RWPE1 (cell line): ENCODE data around the gene TSPOAP1.

Source experiments
- CTCF ChIA-PET: fragments of 350-600 bp; sonication (Branson Sonifier 250); formaldehyde crosslinking; extraction: SDS; loops from one replicate; lab custom pipeline; 2021; lab: Yijun Ruan, JAX
- POLR2A ChIA-PET: fragments of 400-600 bp; formaldehyde crosslinking; extraction: SDS; loops from one replicate; lab custom pipeline; 2020; ENCODE audit warnings: antibody characterized with exemption; ENCODE audit not compliant: low non-redundant PET; lab: Yijun Ruan, JAX
- DNase-seq: peaks from one replicate; pipeline ENCODE4 v3.0.0; 2012; ENCODE audit warnings: low spot score
- H3K27ac ChIP-seq: fragments of 450-650 bp; 2 replicates; pipeline ENCODE4 v1.5.1; 2017
- TF ChIP-seq, protein P1 (sequence below): fragments of 450-650 bp; conservative IDR thresholded peaks from 2 replicates; pipeline ENCODE4 v1.5.1; 2017; ENCODE audit warnings: low read depth, mild to moderate bottlenecking

Gene TSPOAP1

DNA sequence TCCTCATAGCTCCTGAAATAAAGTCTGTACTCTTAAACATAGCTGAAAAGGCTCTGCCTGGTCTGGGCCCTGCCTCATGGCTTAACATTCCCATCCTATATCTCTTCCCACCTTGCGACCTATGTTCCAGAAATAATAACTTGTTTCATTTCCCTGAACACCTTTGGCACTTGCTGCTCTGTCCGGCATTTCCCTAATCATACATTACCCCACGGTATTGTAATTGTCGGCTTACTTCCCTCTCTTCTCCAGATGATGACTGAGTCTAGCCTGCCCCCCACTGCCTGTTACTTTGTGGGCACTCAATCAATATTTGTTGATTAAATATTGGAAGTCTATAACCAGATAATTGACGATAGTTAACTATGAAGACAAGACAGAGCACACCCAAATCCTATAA lies 46.7 kb upstream of the TSPOAP1 start:
- TF ChIP-seq, protein P1, sequence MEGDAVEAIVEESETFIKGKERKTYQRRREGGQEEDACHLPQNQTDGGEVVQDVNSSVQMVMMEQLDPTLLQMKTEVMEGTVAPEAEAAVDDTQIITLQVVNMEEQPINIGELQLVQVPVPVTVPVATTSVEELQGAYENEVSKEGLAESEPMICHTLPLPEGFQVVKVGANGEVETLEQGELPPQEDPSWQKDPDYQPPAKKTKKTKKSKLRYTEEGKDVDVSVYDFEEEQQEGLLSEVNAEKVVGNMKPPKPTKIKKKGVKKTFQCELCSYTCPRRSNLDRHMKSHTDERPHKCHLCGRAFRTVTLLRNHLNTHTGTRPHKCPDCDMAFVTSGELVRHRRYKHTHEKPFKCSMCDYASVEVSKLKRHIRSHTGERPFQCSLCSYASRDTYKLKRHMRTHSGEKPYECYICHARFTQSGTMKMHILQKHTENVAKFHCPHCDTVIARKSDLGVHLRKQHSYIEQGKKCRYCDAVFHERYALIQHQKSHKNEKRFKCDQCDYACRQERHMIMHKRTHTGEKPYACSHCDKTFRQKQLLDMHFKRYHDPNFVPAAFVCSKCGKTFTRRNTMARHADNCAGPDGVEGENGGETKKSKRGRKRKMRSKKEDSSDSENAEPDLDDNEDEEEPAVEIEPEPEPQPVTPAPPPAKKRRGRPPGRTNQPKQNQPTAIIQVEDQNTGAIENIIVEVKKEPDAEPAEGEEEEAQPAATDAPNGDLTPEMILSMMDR = no peak
- CTCF ChIA-PET = no interaction called here
- no peak for DNase-seq
- H3K27ac ChIP-seq = no peak overlapping the region
- POLR2A ChIA-PET = no interaction called here

DNA sequence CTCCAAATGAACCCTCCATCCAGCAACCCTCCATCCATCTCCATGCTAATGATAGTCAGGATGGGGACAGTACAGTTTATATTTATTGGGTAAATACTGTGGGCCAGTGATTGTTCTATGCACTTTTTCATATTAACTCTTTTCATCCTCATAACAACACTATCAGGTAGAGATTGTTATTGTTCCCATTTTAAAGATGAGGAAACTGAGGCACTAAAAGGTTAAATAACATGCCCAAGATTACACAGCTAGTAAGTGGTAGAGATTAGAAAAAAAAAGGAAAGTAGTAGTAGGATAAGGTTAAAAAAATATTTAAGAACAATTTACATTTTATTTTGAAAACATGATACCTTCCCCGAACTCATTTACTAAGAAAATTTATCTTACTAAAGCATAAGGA lies 45.3 kb upstream of the TSPOAP1 start:
- CTCF ChIA-PET = no interaction called here
- no peak for DNase-seq
- no peak overlapping the region for H3K27ac ChIP-seq
- POLR2A ChIA-PET = no interaction called here
- TF ChIP-seq, protein P1 = no peak

DNA sequence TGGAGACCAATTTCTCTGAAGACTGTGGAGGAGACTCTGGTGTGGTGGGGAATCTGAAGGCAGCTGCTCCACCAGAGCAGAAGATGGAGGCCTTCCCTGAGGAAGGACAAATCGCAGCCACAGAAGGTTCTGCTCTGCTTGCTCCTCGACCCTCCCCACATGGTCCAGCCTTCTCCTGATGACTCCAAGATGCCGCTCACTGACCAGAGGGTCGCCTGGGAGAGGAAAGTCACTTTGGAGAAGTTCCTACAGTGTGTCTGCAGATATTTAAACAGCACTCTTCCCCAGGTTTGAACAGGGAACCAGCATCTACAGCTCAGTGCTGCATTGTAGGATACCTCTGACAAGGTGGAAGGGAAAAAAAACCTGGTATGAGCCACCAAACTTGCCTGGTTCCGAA lies 44.4 kb upstream of the TSPOAP1 start:
- ChIA-PET CTCF (no interaction called here), POLR2A (no interaction called here)
- no peak for DNase-seq
- TF ChIP-seq, protein P1 = no peak
- no peak overlapping the region for H3K27ac ChIP-seq

DNA sequence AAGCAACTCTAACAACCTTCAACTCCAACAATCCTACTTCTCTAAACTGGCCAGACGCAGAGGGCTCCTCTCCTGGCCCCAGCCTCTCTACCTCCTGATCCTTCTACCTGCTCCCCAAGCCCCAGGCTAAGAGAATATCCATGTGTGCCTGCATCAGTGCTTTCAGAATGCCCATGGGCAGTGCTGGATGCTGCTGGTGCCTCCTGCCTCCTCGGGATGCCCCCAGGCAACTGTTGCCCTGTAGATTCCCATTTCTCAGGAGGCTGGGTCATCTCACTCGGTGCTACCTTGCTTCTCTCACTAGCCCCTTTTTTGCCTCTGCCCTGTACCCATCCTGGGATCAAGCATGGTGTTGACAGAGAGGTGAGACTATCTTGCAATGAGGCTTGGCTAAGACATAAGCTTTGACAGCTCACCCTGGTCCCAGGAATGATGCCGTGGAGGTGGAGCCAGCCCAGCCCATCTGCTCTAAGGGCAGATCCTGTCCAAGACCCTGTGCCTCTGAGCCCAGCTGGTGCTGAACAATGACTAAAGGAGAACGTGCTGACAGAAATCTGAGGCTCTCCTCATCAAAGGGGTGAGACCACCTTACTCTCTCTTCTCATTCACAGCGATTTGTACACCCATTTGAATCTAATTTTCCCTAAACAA lies 42.8 kb upstream of the TSPOAP1 start:
- no peak overlapping the region for H3K27ac ChIP-seq
- CTCF ChIA-PET = interaction anchor here (0.9 kb wide), 1 partner anchor 9 kb away, joined by 4 read pairs; no protein-coding TSS in a partner anchor
- TF ChIP-seq, protein P1 = no peak
- no peak for DNase-seq
- POLR2A ChIA-PET = no interaction called here

- POLR2A ChIA-PET = no interaction called here
These were observed 42.1 kb upstream of the TSPOAP1 start for GRCh38 chr17:58370716-58371115.

DNA sequence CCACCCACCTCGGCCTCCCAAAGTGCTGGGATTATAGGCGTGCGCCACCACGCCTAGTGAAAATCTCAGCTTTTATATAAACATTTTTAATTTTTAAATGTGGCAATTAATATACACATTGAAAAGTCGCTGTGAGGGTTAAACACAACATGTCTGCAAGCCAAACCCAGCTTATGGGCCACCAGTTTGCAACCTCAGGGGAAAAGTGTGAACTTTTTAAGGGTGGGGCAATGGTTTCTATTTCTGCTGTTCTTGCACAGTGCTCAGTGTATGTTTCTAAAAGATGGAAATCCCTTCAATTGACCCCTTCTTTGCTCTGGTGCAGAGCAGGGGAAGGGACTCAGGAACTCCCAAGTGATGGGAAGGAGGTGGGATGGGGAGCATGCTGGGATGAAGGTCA lies 41.7 kb upstream of the TSPOAP1 start:
- ChIA-PET CTCF (interaction anchor here (0.6 kb wide), 1 partner anchor 730 kb away, joined by 4 read pairs; no protein-coding TSS in a partner anchor), POLR2A (no interaction called here)
- no peak overlapping the region for H3K27ac ChIP-seq
- DNase-seq = no peak
- TF ChIP-seq, protein P1 = no peak

More at GRCh38 chr17:58370716-58371115, 42.1 kb upstream of the TSPOAP1 start:
- CTCF ChIA-PET = interaction anchor here (0.6 to 0.9 kb wide), 2 partner anchors 8 to 729 kb away, joined by 4 read pairs; no protein-coding TSS in a partner anchor
- TF ChIP-seq, protein P1 = no peak
- H3K27ac ChIP-seq = no peak overlapping the region
- no peak for DNase-seq
